ENCODE measurements around the gene ATG12.

ATG12 gene

DNA sequence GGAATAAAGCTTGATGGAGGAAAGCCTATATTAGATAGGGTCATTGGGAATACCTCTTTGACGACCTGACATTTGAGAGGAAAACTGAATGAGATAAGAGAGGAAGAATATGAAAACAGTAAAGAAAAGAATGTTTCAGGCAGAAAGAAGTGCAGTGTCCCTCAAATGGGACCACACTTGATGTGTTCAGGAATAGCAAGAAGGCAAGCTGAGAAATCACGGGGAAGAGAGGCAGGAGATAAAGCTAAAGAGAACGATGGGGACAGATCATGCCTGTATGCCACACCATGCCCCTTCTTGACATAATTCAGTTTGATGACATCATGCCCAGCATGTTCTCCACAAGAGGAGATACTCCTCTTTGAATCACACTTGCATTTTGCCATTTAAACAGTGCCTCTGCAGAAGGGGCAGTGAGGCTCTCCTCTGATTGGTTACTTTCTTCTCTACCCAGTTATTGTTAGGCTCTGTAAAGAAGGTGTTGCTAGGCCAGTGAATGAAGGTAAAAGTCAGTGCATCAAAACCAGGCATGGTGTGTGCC lies 8.0 kb upstream of the ATG12 start:
- no peak for DNase-seq (ENCODE audit: extremely low read depth, insufficient read length)
- no peaks in the 10 kb centered on the region for H3K27me3 ChIP-seq (replicated peaks; ENCODE audit: control insufficient read depth, insufficient read depth, low read length)
- no peak overlapping the region for H3K4me3 ChIP-seq (replicated peaks; ENCODE audit: low read depth, low read length)
- TF ChIP-seq CTCF (IDR thresholded peaks at IDR 0.05; ENCODE audit: insufficient read depth, low read length, poor library complexity, severe bottlenecking) = no peak
- H3K36me3 ChIP-seq (ENCODE audit: control insufficient read depth, insufficient read depth, low read length) = no peaks in the 10 kb centered on the region

- no peak for DNase-seq (ENCODE audit: extremely low read depth, insufficient read length)
- TF ChIP-seq CTCF (IDR thresholded peaks at IDR 0.05; ENCODE audit: insufficient read depth, low read length, poor library complexity, severe bottlenecking) = no peak
Measured at GRCh38 chr5:115847290-115847689, 5.9 kb upstream of the ATG12 start.

DNA sequence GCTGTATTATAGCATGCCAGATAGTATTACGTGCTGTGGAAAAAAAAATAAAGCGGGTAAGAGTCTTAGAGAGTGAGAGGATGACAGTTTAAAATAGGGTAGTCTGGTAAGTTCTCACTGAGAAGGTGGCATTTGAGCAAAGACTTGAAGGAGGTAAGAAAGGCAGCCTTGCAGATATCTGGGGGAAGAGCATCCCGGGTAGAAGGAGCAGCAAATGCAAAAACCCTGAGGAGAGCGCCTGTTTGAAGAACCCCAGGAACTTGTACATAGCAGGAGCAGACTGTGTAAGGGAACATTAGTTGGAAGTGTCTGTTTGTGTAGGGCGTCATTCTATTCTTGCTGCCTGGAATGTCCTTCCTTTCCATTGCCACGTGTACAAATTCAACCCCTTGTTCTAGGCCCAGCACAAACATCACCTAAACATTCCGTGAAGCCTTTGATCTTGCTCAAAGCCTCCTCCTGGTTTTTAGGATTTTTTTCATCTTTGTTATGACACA lies 3.0 kb upstream of the ATG12 start:
- Histone ChIP-seq H3K36me3 (ENCODE audit: control insufficient read depth, insufficient read depth, low read length) (no peaks in the 10 kb centered on the region), H3K27me3 (replicated peaks; ENCODE audit: control insufficient read depth, insufficient read depth, low read length) (no peaks in the 10 kb centered on the region), H3K4me3 (replicated peaks; ENCODE audit: low read depth, low read length) (no peak overlapping the region)
- DNase-seq (ENCODE audit: extremely low read depth, insufficient read length) = no peak
- no peak for TF ChIP-seq CTCF (IDR thresholded peaks at IDR 0.05; ENCODE audit: insufficient read depth, low read length, poor library complexity, severe bottlenecking)

More at GRCh38 chr5:115847290-115847689, 5.9 kb upstream of the ATG12 start:
- Histone ChIP-seq H3K27me3 (replicated peaks; ENCODE audit: control insufficient read depth, insufficient read depth, low read length) (no peaks in the 10 kb centered on the region), H3K36me3 (ENCODE audit: control insufficient read depth, insufficient read depth, low read length) (no peaks in the 10 kb centered on the region), H3K4me3 (replicated peaks; ENCODE audit: low read depth, low read length) (no peak overlapping the region)

DNA sequence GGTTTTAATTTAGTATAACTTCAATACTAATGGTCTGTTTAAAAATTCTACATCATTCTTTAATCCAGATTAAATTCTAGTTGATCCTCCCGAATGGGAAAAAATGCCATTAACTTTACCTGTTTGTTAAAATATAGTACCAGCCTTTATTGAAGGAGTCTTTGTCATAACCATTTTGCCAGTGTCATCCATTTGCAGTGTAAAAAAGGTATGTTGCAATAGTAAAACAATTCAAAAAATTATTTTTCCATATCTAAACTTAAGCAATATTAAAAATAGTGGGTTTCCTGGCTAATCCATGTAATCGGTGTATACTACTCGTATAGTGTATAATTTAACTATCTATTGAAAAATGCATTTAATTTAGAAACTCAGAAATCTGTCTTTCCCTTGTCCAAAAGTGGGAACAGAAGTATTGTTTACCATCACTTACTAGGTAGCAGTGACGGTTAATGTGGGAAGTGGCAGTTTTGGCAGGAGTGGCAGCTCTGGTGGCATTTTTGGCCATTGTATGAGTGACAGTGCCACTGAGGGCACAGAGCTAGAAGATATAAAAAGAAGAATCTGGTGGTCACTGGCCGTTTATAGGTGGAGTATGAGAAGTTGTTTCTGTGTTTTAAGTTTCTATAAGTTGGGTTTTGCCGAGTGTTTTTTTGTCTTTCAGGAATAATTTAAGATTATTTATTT lies 2.2 kb upstream of the ATG12 start:
- no peak for DNase-seq (ENCODE audit: extremely low read depth, insufficient read length)
- no peaks in the 10 kb centered on the region for H3K36me3 ChIP-seq (ENCODE audit: control insufficient read depth, insufficient read depth, low read length)
- TF ChIP-seq CTCF (IDR thresholded peaks at IDR 0.05; ENCODE audit: insufficient read depth, low read length, poor library complexity, severe bottlenecking) = no peak
- peak overlapping the region; percentile 97 for H3K4me3 ChIP-seq (replicated peaks; ENCODE audit: low read depth, low read length)
- H3K27me3 ChIP-seq (replicated peaks; ENCODE audit: control insufficient read depth, insufficient read depth, low read length) = no peaks in the 10 kb centered on the region

GRCh38 chr5:115842952-115843351 lies 1.6 kb upstream of the ATG12 start:
- no peak for TF ChIP-seq CTCF (IDR thresholded peaks at IDR 0.05; ENCODE audit: insufficient read depth, low read length, poor library complexity, severe bottlenecking)
- Histone ChIP-seq H3K27me3 (replicated peaks; ENCODE audit: control insufficient read depth, insufficient read depth, low read length) (no peaks in the 10 kb centered on the region), H3K36me3 (ENCODE audit: control insufficient read depth, insufficient read depth, low read length) (no peaks in the 10 kb centered on the region), H3K4me3 (replicated peaks; ENCODE audit: low read depth, low read length) (peak overlapping the region; percentile 97)
- DNase-seq (ENCODE audit: extremely low read depth, insufficient read length) = no peak

Data from GM06990 (cell line).